Upper lobe of left lung (tissue), 4 donors: ENCODE data around the gene TTBK2.

Experiments
- EP300 ChIP-seq, 4 donors: sonication (generic); formaldehyde crosslinking; IDR thresholded peaks; one replicate each; pipeline ENCODE4 v1.5.1; 2017; ENCODE audit warnings: antibody characterized with exemption in 4 of 4, control low read depth in 2 of 4
- POLR2A ChIP-seq, 4 donors: fragments of 450-650 bp; IDR thresholded peaks; one replicate each; pipeline ENCODE4 v1.5.1; 2016 to 2017; ENCODE audit warnings: antibody characterized with exemption in 4 of 4, mild to moderate bottlenecking in 2 of 4
- POLR2AphosphoS5 ChIP-seq, 2 donors: sonication (generic); formaldehyde crosslinking; IDR thresholded peaks; one replicate each; pipeline ENCODE4 v1.5.1; 2017; ENCODE audit warnings: antibody characterized with exemption in 2 of 2
- TF ChIP-seq, protein P1 (sequence below), 6 experiments: fragments of 450-650 bp in 4 of 6; fragments of 200-600 bp in 2 of 6; sonication (generic) in 2 of 6; IDR thresholded peaks; one replicate each; pipeline ENCODE4 v1.5.1; 2016 to 2019; ENCODE audit warnings: antibody characterized with exemption in 6 of 6

- TF ChIP-seq POLR2AphosphoS5 (IDR thresholded peaks at IDR 0.05) = no peak
- TF ChIP-seq, protein P1, sequence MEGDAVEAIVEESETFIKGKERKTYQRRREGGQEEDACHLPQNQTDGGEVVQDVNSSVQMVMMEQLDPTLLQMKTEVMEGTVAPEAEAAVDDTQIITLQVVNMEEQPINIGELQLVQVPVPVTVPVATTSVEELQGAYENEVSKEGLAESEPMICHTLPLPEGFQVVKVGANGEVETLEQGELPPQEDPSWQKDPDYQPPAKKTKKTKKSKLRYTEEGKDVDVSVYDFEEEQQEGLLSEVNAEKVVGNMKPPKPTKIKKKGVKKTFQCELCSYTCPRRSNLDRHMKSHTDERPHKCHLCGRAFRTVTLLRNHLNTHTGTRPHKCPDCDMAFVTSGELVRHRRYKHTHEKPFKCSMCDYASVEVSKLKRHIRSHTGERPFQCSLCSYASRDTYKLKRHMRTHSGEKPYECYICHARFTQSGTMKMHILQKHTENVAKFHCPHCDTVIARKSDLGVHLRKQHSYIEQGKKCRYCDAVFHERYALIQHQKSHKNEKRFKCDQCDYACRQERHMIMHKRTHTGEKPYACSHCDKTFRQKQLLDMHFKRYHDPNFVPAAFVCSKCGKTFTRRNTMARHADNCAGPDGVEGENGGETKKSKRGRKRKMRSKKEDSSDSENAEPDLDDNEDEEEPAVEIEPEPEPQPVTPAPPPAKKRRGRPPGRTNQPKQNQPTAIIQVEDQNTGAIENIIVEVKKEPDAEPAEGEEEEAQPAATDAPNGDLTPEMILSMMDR (IDR thresholded peaks at IDR 0.05) = no peak
- TF ChIP-seq POLR2A (IDR thresholded peaks at IDR 0.05) = no peak
- no peak for TF ChIP-seq EP300 (IDR thresholded peaks at IDR 0.05)
Measured at GRCh38 chr15:42726114-42726513, 194.5 kb downstream of the TTBK2 start.
